ENCODE results near the gene CD151.

GRCh38 chr11:863023-863909 is 30.5 kb downstream of the CD151 start:
- no peak for TF ChIP-seq POLR2A (IDR thresholded peaks at IDR 0.05; ENCODE audit: low read length)
- TF ChIP-seq GATA1 (IDR thresholded peaks at IDR 0.05; ENCODE audit: low read depth, low read length) = no peak

Measured in erythroblast (primary cell).